CD4-positive, alpha-beta T cell treated with Interleukin-17A for 1 hour (primary cell): Measurements from ENCODE around the gene IFT74.
"Not testable (repeated sequence)": the region's sequence is repeated elsewhere in the genome, so short reads cannot be mapped to it uniquely, and the experiment has no call there.

ENCODE experiments used
- DNase-seq: peaks from one replicate; pipeline ENCODE4 v3.0.0-alpha.2; 2020

IFT74 gene

DNA sequence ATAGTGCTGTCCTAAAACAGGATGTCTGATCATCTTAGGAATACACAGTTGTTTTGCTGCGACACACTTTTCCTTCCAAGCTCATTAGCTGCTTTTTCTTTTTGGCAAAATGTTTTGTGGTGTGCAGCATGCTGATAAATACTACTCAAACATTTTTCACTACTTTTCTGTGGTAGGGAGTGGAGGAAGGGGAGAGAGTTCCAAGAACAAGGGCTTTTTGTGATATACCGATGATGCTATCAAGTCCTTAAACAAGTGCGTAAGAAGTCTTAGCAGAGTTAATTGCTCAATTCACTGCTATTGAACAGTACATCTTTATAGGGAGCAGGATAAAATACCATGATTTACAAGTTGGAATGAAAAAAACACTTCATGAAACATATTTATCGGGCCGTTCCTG, 129.2 kb downstream of the IFT74 start:
- no peak for DNase-seq

- DNase-seq, result no peak
Measured at GRCh38 chr9:27086818-27087680, 130.8 kb downstream of the IFT74 start.

DNA sequence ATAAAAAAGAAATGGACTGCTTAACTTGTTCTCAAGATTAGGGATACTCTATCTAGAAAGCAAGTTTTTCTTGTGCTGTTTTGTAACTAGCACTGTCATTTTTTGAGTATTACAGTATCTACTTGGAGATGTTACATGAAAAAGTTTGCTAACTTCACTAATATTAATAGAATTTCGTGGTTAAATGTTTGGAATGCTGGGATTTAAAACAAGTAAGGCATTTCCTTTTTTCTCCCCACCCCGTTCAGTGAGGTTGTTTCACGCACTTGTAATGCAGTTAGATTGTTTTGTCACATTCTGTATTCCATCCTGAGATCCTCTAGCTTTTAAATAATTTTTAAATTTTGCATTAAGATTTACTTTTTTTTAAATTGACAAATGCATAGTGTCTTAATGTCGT, 132.8 kb downstream of the IFT74 start:
- no peak for DNase-seq

- DNase-seq, result no peak
Measured at GRCh38 chr9:27089706-27090105, 133.5 kb downstream of the IFT74 start.

- DNase-seq, result no peak
Measured at GRCh38 chr9:27090231-27090630, 134.0 kb downstream of the IFT74 start.

GRCh38 chr9:27090711-27091110, 134.5 kb downstream of the IFT74 start:
- DNase-seq, result no peak

GRCh38 chr9:27092496-27092895, 136.3 kb downstream of the IFT74 start:
- not testable (repeated sequence) for DNase-seq

- DNase-seq, result not testable (repeated sequence)
Measured at GRCh38 chr9:27093384-27094067, 137.3 kb downstream of the IFT74 start.

- no peak for DNase-seq
Measured at GRCh38 chr9:27094640-27095298, 138.6 kb downstream of the IFT74 start.

GRCh38 chr9:27107241-27107640, 151.0 kb downstream of the IFT74 start:
- DNase-seq, result no peak

DNA sequence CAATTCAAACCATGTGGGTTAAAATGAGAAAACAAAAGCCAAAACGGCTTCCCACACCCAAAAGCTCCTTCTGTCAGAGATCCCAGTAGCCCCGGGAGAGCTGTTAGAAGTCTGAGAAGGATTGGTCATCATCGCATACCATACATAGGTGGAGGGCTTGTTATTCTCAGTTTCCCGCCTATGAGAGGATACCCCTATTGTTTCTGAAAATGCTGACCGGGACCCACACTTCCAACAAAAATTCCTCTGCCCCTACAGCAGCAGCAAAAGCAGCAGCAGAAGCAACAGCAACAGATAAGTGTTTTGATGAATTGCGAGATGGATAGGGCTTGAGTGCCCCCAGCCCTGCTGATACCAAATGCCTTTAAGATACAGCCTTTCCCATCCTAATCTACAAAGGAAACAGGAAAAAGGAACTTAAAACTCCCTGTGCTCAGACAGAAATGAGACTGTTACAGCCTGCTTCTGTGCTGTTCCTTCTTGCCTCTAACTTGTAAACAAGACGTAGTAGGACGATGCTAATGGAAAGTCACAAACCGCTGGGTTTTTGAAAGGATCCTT, 152.8 kb downstream of the IFT74 start, which contains the start of gene TEK:
TSS of gene TEK (plus strand) at position 245 of the 561 bp plus-strand sequence. CDS start 366 bp downstream, outside the sequence.
- no peak for DNase-seq

DNA sequence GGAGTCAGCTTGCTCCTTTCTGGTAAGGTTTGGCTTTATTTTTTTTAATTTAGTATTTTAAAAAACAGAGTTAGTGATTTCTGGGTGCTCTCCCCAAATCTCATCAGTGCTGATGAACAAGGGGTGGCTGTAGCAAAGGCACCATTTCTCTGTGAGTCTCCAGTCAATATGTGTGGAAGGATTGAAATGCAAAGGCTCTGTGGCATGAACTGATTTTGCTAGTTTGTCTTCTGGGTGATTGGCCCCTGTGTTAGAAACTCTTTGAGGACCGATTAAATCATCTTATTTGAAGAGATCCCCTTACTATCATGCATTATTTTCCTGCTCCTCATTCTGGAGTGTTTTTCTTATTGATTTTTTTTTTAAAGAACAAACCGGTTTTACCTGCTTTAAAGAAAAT, 153.4 kb downstream of the IFT74 start:
- DNase-seq, result no peak

GRCh38 chr9:27110181-27110580, 154.0 kb downstream of the IFT74 start:
- no peak for DNase-seq

GRCh38 chr9:27112235-27112634, 156.0 kb downstream of the IFT74 start:
- DNase-seq, result no peak
